Mucosa of descending colon (tissue), 3 donors: ENCODE measurements around the gene TAS2R7. TPM values are rescaled to one million over a fixed set of nuclear protein-coding genes. Genes with fewer than 3 reads are reported as not detected.

ENCODE experiments used
- ATAC-seq: fragments of 200-7000 bp; cut with Tn5 transposase; one replicate; pipeline ENCODE4 v1.9.1; 2020; ENCODE audit warnings: mild to moderate bottlenecking, moderate library complexity
- DNase-seq, 3 donors: peaks; one replicate each; pipeline ENCODE4 v3.0.0-alpha.2; 2020
- H3K36me3 ChIP-seq: fragments of 200-600 bp; one replicate; pipeline ENCODE4 v1.8.0; 2021; ENCODE audit warnings: low read depth, mild to moderate bottlenecking
- H3K4me1 ChIP-seq: fragments of 200-600 bp; one replicate; pipeline ENCODE4 v1.8.0; 2021; ENCODE audit warnings: low read depth, mild to moderate bottlenecking
- H3K4me3 ChIP-seq: fragments of 200-600 bp; one replicate; pipeline ENCODE4 v1.8.0; 2021; ENCODE audit warnings: mild to moderate bottlenecking
- H3K9me3 ChIP-seq: fragments of 200-600 bp; one replicate; pipeline ENCODE4 v1.8.0; 2021; ENCODE audit warnings: mild to moderate bottlenecking
- CTCF ChIP-seq: fragments of 200-600 bp; IDR thresholded peaks from one replicate; pipeline ENCODE4 v1.8.0; 2022; ENCODE audit warnings: antibody characterized with exemption, mild to moderate bottlenecking
- intact Hi-C, 2 donors: fragments of 100-400 bp; cut with DNase I in 1 of 2; cut with micrococcal nuclease in 1 of 2; formaldehyde crosslinking; loops; one replicate each; pipeline versions ENCODE4 v1.11.0 to v1.11.1; 2022; cut with DNase I, micrococcal nuclease
- total RNA-seq, 3 donors: library from RNA; stranded (reverse); fragmentation: NEBNext Ultra II Directional in 2 of 3; extraction: Animal tissue kit (Norgen Biotek cat#: 25700) in 2 of 3; gene quantifications; one replicate each; pipeline versions ENCODE4 v1.2.1 to v1.2.4, GENCODE V29; 2021 to 2023
- donor health status: DM: no; HTN: no; CAD: no; lungs with moderate emphysema.
- donor health status: DM: no; HTN: no; CAD: no.
- donor health status: DM: no; HTN: yes; CAD: no.

TAS2R7 gene
- total RNA-seq, 3 donors from 2014 or later: not detected

- Histone ChIP-seq H3K9me3 (peaks cover 2% of the 10 kb centered on the region), H3K4me1 (no peaks in the 10 kb centered on the region), H3K36me3 (no peaks in the 10 kb centered on the region), H3K4me3 (no peak overlapping the region)
- no peak for TF ChIP-seq CTCF
- intact Hi-C loops: no loop called here
- DNase-seq (no peak), ATAC-seq (no peak)
These were observed 36.0 kb upstream of the TAS2R7 start for GRCh38 chr12:10838461-10838860.

GRCh38 chr12:10829994-10830393 is 27.6 kb upstream of the TAS2R7 start:
- no peak for ATAC-seq
- H3K4me1 ChIP-seq: no peaks in the 10 kb centered on the region
- TF ChIP-seq CTCF: no peak

GRCh38 chr12:10826258-10826657 is 23.8 kb upstream of the TAS2R7 start, which contains the start of gene TAS2R10:
Gene TAS2R10, minus strand, starts transcription at chr12:10826358. Its CDS starts 89 bp downstream, at chr12:10826269.
- no peaks in the 10 kb centered on the region for H3K36me3 ChIP-seq
- intact Hi-C loops: no loop called here
- DNase-seq: no peak
- no peak for ATAC-seq
- no peak within 1 kb of the TSS for H3K4me3 ChIP-seq
- no peaks in the 10 kb centered on the region for H3K9me3 ChIP-seq
- TF ChIP-seq CTCF: no peak
- no peaks in the 10 kb centered on the region for H3K4me1 ChIP-seq

More at GRCh38 chr12:10829994-10830393, 27.6 kb upstream of the TAS2R7 start:
- intact Hi-C loops: no loop called here
- no peak overlapping the region for H3K4me3 ChIP-seq
- no peaks in the 10 kb centered on the region for H3K9me3 ChIP-seq
- DNase-seq: no peak
- H3K36me3 ChIP-seq: no peaks in the 10 kb centered on the region

- H3K36me3 ChIP-seq: no peaks in the 10 kb centered on the region
- H3K4me1 ChIP-seq: no peaks in the 10 kb centered on the region
- TF ChIP-seq CTCF: no peak
- H3K4me3 ChIP-seq: no peak overlapping the region
- no peaks in the 10 kb centered on the region for H3K9me3 ChIP-seq
- DNase-seq (no peak), ATAC-seq (no peak)
- intact Hi-C loops: no loop called here
These were observed 22.5 kb upstream of the TAS2R7 start for GRCh38 chr12:10824957-10825356.

- Histone ChIP-seq H3K4me3 (no peak overlapping the region), H3K36me3 (no peaks in the 10 kb centered on the region), H3K4me1 (no peaks in the 10 kb centered on the region), H3K9me3 (no peaks in the 10 kb centered on the region)
- TF ChIP-seq CTCF: no peak
- ATAC-seq (no peak), DNase-seq (no peak)
- intact Hi-C loops: no loop called here
These were observed 9.6 kb upstream of the TAS2R7 start for GRCh38 chr12:10811883-10812536.
